AG04450 (cell line): Measurements from ENCODE around the gene MAGI3. TPM values are rescaled to one million over a fixed set of nuclear protein-coding genes. Genes with fewer than 3 reads are reported as not detected.

Experiments
- CTCF ChIA-PET: fragments of 300-600, 350-600 bp; formaldehyde crosslinking; extraction: SDS; loops from one replicate; lab custom pipeline; 2022; ENCODE audit warnings: antibody characterized with exemption, inconsistent platforms; lab: Charles Lee
- POLR2A ChIA-PET: fragments of 350-600 bp; formaldehyde crosslinking; extraction: SDS; loops from one replicate; lab custom pipeline; 2021; ENCODE audit warnings: antibody characterized with exemption, inconsistent platforms; lab: Yijun Ruan, JAX
- DNase-seq: peaks from one replicate; pipeline ENCODE4 v3.0.0-alpha.2; 2011; ENCODE audit warnings: low read depth, low spot score
- H3K27ac ChIP-seq: one replicate; pipeline ENCODE4 v1.5.1; 2012; ENCODE audit warnings: low read depth, low read length, control low read depth
- H3K27me3 ChIP-seq: one replicate; pipeline ENCODE4 v1.6.0; 2012; ENCODE audit warnings: low read length; ENCODE audit not compliant: control insufficient read depth, insufficient read depth
- H3K4me3 ChIP-seq: 2 replicates; pipeline ENCODE4 v1.5.1; 2011; ENCODE audit warnings: mild to moderate bottlenecking, low read depth, low read length, control low read depth
- H3K9me3 ChIP-seq: 2 replicates; pipeline ENCODE4 v1.5.1; 2012; ENCODE audit warnings: low read length; ENCODE audit not compliant: control insufficient read depth, insufficient read depth
- polyA plus RNA-seq: library from polyadenylated mRNA; depleted of rRNA; stranded (reverse); fragments of >200 nt; gene quantifications from 2 replicates; pipeline ENCODE4 v1.2.3, GENCODE V29; 2011
- TF ChIP-seq, protein P1 (sequence below): IDR thresholded peaks from 2 replicates; pipeline ENCODE4 v1.5.1; 2011; ENCODE audit warnings: low read depth, low read length, control low read depth, inconsistent platforms

Gene MAGI3
- polyA plus RNA-seq, 1 experiment = 5.8 TPM

DNA sequence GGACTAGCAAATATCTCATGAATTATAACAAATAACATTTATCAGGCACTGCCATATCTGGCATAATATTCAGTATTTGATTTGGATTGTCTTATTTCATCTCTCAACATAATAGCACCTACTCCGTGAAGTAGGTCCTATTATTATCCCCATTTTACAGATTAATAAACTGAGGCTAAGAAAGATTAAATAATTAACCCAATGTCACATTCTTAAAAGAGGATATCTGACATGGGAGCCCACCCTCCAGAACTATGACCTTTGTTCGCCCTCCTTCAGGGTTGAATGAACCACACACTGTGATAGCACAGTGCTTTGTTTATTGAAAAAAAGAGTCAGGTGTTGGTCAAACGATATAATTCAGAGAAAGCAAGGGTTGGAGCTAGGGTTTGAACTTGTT, 19.4 kb upstream of the MAGI3 start:
- Histone ChIP-seq H3K27me3 (peaks cover 4% of the 10 kb centered on the region), H3K9me3 (no peaks in the 10 kb centered on the region), H3K27ac (no peak overlapping the region), H3K4me3 (no peak overlapping the region)
- no peak for DNase-seq
- POLR2A ChIA-PET = no interaction called here
- TF ChIP-seq, protein P1, sequence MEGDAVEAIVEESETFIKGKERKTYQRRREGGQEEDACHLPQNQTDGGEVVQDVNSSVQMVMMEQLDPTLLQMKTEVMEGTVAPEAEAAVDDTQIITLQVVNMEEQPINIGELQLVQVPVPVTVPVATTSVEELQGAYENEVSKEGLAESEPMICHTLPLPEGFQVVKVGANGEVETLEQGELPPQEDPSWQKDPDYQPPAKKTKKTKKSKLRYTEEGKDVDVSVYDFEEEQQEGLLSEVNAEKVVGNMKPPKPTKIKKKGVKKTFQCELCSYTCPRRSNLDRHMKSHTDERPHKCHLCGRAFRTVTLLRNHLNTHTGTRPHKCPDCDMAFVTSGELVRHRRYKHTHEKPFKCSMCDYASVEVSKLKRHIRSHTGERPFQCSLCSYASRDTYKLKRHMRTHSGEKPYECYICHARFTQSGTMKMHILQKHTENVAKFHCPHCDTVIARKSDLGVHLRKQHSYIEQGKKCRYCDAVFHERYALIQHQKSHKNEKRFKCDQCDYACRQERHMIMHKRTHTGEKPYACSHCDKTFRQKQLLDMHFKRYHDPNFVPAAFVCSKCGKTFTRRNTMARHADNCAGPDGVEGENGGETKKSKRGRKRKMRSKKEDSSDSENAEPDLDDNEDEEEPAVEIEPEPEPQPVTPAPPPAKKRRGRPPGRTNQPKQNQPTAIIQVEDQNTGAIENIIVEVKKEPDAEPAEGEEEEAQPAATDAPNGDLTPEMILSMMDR = no peak
- CTCF ChIA-PET = no interaction called here

DNA sequence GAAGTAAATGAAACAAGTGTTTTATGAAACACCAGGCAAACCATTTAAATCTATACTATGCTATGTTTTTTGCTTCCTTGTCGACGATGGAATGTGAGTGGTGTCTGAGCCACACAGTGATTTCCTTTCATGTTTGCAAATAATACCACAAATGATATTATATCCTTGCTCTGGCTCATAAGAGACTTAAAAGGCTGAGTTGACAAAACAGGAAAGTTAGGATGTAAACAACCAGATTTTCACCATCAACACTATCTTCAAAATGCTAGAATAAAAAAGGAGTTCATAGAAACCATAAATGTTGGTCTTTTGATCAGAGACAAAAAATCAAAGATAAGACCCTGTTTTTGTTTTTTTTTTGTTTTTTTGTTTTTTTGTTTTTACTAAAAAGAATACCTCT, 17.8 kb upstream of the MAGI3 start:
- Histone ChIP-seq H3K9me3 (no peaks in the 10 kb centered on the region), H3K4me3 (no peak overlapping the region), H3K27ac (no peak overlapping the region), H3K27me3 (no peaks in the 10 kb centered on the region)
- POLR2A ChIA-PET = no interaction called here
- no peak for DNase-seq
- TF ChIP-seq, protein P1 = no peak
- CTCF ChIA-PET = interaction anchor here (0.7 to 1.1 kb wide), 2 partner anchors 61 to 233 kb away, joined by 3 to 5 read pairs; no protein-coding TSS in a partner anchor

DNA sequence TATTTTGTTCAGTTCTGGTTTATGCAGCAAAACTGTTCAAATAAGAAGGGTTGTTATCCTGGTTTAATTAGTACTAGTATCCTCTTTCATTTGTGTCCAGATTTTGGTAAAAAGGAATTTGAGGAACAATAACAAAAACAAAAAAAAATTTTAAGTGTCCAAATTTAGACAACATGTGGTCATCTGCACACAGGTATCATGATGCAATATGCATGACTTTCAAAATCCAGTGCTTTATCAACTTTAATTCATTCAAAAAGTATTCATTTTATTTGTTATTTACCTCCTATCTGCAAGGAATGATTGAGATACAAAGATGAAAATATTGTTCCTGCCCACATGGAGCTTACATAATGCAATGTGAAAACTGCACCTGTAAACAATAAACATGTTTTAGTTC, 16.7 kb upstream of the MAGI3 start:
- CTCF ChIA-PET = interaction anchor here (0.5 kb wide), 1 partner anchor 154 kb away, joined by 5 read pairs; no protein-coding TSS in a partner anchor
- no peaks in the 10 kb centered on the region for H3K27me3 ChIP-seq

DNA sequence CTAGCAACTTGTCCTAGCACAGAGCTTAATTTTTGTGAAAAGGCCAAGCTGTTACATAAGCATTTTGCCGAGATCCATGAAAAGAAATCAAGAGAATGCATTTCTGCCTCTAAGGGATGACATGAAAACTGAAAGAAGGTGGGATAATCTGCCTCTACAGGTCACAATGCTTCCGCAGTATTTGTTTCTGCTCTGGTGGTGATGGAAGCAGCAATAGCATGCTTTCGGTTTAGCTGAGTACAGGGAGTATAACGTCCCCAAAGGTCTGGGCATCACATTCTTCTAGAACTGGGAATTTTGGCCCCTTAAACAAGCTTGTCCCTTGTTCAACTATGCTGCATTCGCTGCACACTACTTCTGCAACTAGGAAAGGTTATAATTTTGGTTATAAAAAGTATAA, 14.4 kb upstream of the MAGI3 start:
- Histone ChIP-seq H3K9me3 (no peaks in the 10 kb centered on the region), H3K27me3 (no peaks in the 10 kb centered on the region), H3K27ac (no peak overlapping the region), H3K4me3 (no peak overlapping the region)
- DNase-seq = no peak
- TF ChIP-seq, protein P1 = no peak
- POLR2A ChIA-PET = no interaction called here
- CTCF ChIA-PET = no interaction called here

More for the DNA sequence above, 16.7 kb upstream of the MAGI3 start:
- POLR2A ChIA-PET = no interaction called here
- Histone ChIP-seq H3K4me3 (no peak overlapping the region), H3K9me3 (no peaks in the 10 kb centered on the region), H3K27ac (no peak overlapping the region)
- TF ChIP-seq, protein P1 = no peak
- DNase-seq = no peak

DNA sequence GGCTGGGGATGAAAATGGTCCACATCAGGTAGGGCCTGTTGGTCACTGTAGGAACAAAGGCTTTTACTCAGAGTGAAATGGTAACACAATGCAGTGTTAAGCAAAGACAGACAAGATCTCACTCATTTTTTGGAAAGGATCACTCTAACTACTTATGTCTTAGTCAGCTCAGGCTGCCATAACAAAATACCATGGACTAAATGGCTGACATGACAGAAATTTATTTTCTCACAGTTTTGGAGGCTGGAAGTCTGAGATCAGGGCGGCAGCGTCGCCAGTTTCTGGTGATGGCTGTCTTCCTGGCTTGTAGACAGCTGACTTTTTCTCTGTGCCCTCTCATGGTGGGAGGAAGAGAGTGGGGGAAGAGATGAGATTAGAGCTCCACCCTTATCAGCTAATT, 10.2 kb upstream of the MAGI3 start:
- CTCF ChIA-PET = no interaction called here
- DNase-seq = no peak
- H3K27ac ChIP-seq = no peak overlapping the region
- H3K4me3 ChIP-seq = no peak overlapping the region
- no peaks in the 10 kb centered on the region for H3K27me3 ChIP-seq
- POLR2A ChIA-PET = no interaction called here
- TF ChIP-seq, protein P1 = no peak
- no peaks in the 10 kb centered on the region for H3K9me3 ChIP-seq
